GM20431 (cell line): ENCODE results near the gene ANGPTL3.
"Not testable (repeated sequence)": the region's sequence is repeated elsewhere in the genome, so short reads cannot be mapped to it uniquely, and the experiment has no call there.

ENCODE experiments used
- in situ Hi-C: fragments of 300-500 bp; cut with MseI, MboI; formaldehyde crosslinking; loops from one replicate; pipeline ENCODE4 v1.15.0; 2020; ENCODE audit warnings: low sequenced_read_pairs; ENCODE audit not compliant: unreplicated experiment

Gene ANGPTL3, protein sequence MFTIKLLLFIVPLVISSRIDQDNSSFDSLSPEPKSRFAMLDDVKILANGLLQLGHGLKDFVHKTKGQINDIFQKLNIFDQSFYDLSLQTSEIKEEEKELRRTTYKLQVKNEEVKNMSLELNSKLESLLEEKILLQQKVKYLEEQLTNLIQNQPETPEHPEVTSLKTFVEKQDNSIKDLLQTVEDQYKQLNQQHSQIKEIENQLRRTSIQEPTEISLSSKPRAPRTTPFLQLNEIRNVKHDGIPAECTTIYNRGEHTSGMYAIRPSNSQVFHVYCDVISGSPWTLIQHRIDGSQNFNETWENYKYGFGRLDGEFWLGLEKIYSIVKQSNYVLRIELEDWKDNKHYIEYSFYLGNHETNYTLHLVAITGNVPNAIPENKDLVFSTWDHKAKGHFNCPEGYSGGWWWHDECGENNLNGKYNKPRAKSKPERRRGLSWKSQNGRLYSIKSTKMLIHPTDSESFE

DNA sequence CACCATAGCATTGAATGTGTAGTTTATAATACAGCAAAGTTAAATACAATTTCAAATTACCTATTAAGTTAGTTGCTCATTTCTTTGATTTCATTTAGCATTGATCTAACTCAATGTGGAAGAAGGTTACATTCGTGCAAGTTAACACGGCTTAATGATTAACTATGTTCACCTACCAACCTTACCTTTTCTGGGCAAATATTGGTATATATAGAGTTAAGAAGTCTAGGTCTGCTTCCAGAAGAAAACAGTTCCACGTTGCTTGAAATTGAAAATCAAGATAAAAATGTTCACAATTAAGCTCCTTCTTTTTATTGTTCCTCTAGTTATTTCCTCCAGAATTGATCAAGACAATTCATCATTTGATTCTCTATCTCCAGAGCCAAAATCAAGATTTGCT is at the start of gene ANGPTL3:
TSS of gene ANGPTL3 (plus strand) at position 240 of the 400 bp plus-strand sequence. CDS start at position 287, 47 bp downstream.
- in situ Hi-C loops = no loop called here

DNA sequence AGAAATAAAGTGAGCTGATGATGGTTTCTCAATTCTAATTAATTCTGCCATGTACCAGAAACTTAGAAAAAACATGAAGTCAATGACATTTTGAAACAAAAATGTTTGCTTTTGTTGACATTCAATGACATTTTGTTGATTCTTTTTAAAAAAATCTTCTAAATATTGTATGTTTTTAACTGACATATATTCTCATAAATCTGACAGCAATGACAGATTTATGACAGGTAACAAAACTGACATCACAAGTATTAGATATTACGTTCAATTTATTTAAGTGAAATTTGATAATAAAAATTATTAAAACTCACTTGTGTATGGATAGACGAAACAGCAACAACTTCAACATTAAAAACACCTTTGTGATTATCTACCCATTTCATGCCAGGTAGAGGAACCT is 36.0 kb upstream of the ANGPTL3 start:
- in situ Hi-C loops = no loop called here

DNA sequence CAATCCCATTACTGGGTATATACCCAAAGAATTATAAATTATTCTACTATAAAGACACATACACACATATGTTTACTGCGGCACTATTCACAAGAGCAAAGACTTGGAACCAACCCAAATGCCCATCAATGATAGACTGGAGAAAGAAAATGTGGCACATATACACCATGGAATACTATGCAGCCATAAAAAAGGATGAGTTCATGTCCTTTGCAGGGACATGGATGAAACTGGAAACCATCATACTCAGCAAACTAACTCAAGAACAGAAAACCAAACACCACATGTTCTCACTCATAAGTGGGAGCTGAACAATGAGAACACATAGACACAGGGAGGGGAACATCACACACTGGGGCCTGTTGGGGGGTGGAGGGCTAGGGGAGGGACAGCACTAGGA is 30.1 kb upstream of the ANGPTL3 start:
- in situ Hi-C loops = not testable (repeated sequence)

DNA sequence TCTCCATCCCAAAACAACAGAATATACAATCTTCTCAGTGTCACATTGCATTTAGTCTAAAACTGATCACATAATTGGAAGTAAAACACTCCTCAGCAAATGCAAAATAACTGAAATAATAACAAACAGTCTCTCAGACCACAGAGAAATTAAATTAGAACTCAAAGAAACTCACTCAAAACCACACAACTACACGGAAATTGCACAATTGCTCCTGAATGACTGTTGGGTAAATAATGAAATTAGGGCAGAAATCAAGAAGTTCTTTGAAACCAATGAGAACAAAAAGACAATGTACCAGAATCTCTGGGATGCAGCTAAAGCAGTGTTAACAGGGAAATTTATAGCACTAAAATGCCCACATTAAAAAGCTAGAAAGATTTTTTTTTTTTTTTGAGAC is 29.4 kb upstream of the ANGPTL3 start:
- in situ Hi-C loops = not testable (repeated sequence)

DNA sequence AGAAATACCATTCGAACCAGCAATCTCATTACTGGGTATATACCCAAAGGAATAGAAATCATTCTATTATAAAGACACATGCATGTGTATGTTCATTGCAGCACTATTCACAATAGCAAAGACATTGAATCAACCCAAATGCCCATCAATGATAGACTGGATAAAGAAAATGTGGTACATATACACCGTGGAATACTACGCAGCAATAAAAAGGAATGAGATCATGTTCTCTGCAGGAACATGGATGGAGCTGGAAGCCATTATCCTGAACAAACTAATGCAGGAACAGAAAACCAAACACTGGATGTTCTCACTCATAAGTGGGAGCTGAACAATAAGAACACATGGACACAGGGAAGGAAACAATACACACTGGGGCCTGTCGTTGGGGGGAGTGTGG is 25.8 kb upstream of the ANGPTL3 start:
- in situ Hi-C loops = not testable (repeated sequence)

DNA sequence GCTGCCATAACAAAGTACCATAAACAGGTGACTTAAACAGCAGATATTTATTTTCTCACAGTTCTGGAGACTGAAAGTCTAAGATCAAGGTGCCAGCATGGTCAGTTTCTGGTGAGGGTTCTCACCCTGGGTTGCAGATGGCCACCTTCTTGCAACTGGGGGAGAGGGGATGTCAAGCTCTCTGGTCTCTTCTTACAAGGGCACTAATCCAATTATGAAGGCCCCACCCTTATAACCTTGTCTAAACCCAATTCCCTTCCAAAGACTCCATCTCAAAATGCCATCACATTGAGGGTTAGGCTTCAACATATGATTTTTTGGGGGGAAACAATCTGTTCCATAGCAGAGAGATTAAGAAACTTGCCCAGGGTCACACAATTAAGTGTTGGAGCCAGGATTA is 24.8 kb upstream of the ANGPTL3 start:
- in situ Hi-C loops = no loop called here

DNA sequence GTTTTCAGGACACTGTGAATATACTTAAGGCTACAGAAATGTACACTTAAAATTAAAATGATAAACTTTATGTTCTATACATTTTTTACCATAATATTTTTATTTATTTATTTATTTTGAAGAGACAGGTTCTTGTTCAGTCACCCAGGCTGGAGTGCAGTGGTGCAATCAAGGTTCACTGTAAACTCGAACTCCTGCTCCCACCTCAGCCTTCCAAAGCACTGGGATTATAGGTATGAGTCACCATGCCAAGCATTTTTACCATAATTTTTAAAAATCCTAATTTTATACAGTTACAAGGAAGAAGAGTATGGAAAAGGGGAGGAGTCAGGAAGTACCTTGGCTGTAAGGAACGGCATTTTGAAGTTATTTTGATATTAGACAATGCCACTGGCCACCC is 23.6 kb upstream of the ANGPTL3 start:
- in situ Hi-C loops = no loop called here

DNA sequence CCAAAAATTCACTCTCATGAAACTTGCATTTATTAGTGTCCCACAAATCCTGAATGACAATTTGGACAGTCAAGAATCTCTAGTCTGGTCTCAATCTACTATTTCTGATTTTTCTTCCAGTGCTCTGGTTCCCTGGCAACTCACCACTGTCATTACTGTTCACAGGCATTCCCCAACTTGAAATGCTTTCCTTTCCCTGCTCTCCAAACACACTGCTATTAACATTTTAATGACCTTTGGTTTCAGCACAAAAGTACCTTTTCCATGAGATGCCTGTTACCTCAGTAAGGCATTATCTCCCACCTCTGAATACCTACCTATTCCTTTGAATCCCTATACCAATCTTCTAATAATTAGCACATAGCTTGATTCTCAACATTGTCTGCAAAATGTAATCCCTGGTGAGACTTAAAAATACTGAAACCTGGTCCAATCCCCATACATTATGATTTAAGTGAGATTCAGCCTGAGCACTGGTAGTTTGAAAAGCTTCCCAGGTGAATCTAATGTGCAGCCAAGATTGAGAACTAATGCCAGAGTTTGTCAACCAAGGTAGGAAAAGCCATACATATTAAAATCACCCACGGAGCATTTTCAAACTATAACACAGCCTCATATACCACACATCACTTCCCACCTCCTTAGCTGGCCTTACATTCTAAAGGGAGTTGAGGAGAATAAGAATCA is 11.7 kb upstream of the ANGPTL3 start:
- in situ Hi-C loops = no loop called here

DNA sequence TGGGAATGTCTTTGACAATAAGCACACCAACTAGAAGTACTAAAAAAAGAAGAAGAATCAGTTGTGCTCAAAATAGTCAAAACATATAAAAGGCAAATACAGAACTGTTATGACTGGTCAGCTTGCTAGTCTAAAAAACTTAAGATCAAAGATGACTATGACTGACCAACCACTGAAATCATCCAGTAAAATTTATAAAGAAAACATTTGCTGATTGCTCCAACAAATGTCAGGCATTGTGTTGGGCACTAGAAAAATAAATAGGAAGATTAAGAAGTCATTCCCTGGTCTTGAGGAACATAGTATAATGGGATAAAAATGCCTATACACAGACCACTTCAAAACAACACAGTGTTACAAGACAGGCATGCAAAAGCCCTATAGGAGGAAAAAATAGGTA is 9.3 kb upstream of the ANGPTL3 start:
- in situ Hi-C loops = no loop called here

DNA sequence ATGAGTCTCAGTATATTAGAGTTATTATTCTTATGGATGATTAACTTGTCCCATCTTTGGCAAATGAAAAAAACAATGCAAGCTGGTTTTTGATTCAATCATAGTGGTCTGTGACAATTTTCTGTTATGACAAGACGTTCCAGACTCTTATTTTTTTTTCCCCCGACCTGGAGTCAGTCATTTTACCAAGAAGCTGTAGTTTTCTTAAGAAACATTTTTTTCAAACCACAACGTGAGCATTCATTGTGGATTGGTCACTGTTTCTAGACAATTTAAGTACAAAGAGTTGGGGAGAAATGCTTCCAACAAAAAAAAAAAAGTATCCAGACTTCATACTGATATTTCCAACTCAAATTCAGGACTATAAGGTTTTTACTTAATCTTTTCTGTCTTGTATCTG is 8.0 kb upstream of the ANGPTL3 start:
- in situ Hi-C loops = no loop called here

DNA sequence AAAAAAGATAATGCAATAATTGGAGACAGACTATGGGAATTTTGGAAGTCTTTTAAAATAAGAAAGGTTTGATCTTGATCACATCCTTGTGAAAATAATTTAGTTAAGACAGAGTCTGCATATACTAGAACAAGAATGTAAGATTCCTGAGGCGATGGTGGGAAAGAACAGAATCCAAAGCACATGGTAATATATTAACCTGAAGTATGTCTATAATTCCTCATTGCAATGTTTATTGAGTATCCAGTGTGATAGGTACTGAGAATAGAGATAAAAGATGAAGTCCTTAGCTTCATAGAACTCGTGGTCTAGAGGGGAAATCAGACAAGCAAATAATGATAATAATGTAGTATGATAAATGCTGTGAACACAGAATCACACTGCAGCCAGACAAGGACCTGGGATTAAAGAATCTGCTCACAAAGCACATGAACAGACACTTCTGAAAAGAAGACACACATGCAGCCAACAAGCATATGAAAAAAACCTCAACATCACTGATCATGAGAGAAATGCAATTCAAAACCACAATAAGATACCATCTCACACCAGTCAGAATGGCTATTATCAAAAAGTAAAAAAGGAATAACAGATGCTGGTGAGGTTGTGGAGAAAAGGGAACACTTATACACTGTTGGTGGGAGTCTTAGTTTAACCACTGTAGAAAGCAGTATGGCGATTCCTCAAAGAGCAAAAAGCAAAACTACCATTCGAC is 6.9 kb upstream of the ANGPTL3 start:
- in situ Hi-C loops = no loop called here

DNA sequence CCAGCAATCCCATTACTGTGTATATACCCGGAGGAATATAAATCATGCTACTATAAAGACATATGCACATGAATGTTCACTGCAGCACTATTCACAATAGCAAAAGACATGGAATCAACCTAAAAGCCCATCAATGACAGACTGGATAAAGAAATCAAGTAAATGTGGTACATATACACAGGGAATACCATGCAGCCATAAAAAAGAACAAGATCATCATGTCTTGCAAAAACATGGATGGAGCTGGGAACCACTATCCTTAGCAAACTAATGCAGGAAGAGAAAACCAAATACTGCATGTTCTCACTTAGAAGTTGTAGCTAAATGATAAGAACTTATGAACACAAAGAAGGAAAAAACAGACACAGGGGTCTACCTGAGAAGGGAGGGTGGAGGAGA is 6.4 kb upstream of the ANGPTL3 start:
- in situ Hi-C loops = no loop called here

DNA sequence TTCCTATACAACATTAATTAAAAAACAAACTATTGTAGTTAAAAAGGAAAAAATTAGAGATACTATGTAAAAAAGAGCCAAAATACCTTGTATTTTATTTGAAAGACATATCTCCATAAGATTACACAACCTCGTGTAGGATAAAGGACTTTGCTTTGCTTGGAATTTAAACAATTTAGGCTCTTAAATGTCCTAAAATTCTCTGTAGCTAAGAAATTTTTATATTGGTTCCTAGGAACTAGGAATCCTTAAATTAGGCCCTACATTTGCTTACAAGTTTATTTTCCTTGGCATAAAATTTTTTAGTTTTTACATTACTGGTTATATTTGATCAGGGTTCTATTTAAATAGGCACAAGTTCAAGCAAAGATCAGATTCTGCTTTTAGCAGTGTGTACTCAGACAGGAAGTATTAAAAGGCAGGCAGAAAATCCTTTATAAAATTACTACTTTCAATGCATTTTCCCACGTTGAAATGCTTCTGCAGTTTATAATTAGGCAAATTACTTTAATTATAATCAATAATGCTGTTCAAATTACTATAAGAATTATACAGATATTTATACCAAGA is 3.4 kb upstream of the ANGPTL3 start:
- in situ Hi-C loops = no loop called here

DNA sequence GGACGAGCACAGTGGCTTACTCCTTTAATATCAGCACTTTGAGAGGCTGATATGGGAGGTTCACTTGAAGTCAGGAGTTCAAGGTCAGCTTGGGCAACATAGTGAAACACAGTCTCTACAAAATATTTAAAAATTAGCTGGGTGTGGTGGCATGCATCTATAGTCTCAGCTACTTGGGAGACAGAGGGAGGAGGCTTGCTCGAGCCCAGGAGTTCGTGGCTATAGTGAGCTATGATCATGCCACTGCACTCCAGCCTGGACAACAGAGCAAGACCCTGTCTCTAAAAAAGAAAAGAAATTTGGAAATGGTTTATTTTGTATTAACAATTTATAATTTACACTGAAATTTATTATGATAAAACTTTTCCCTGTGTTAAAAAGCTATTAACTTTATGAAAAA is 1.7 kb upstream of the ANGPTL3 start:
- in situ Hi-C loops = no loop called here

DNA sequence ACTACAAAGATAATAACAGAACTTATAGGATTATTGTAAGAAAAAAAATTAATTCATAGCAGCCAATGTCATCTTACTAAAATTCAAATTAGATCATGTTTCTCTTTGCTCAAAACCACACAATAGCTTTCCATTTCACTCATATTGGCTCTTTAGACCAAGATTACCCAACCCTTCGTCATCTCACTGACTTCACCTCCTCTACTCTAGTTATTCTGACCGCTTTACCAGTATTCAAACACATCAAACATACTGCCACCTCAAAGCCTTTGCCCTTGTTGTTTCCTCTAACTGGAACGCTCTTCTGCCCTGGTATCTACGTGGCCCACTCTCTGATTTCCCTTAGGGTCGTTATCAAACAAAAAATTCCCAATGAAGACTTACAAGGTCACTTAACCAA is 1.7 kb downstream of the ANGPTL3 start:
- in situ Hi-C loops = no loop called here

DNA sequence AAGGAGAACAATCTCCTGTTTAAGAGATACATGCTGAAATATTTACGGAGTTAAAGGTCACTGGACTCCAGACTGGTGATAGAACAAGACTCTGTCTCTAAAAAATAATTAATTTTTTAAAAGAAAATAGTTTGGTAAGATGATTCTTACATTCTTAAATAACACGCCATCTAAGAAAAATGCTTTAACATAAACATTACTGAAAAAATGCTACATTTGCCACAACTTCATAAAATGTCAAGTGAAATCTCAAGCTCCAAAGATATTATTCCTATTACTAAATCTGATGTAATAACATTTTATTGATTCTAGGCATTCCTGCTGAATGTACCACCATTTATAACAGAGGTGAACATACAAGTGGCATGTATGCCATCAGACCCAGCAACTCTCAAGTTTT is 4.1 kb downstream of the ANGPTL3 start:
- in situ Hi-C loops = no loop called here

DNA sequence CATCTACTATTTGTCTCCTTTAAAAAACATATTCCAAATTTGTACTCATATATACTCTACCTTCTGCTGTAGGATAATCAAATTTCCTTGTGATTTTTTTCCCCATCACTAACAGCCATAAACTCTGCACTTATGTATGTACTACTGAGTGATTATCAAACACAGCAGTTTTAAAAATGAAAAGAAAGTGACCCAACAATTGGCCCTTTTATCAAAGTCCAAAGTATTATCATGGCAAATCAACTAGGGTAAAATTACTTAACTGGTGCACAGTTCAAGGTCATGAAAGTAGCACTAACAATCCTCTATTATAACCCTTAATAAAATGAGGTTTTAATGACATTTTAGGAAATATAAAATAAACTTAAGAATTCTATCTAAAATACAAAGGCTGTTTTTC is 11.6 kb downstream of the ANGPTL3 start:
- in situ Hi-C loops = no loop called here

DNA sequence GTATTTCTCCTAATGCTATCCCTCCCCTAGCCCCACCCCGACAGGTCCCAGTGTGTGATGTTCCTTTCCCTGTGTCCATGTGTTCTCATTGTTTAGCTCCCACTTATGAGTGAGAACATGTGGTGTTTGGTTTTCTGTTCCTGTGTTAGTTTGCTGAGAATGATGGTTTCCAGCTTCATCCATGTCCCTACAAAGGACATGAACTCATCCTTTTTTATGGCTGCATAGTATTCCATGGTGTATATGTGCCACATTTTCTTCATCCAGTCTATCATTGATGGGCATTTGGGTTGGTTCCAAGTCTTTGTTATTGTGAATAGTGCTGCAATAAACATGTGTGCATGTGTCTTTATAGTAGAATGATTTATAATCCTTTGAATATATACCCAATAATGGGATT is 13.3 kb downstream of the ANGPTL3 start:
- in situ Hi-C loops = not testable (repeated sequence)

DNA sequence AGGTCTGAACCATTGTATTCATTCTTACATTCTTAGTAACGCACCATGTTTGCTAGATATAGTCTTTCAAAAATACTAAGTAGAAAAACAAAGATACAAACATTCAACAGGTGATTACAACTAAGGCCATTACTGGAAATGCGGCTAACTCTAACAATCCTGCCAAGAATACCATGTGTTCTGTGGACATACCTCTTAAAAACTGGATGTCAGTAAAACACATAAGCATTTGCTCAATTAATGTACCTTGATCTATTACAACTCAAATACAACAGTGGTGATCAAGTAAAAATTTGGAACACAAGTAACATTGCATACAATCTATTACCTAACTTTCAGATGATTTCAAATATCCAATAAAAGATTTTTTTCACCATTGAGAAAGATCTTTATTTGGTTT is 15.4 kb downstream of the ANGPTL3 start:
- in situ Hi-C loops = no loop called here

DNA sequence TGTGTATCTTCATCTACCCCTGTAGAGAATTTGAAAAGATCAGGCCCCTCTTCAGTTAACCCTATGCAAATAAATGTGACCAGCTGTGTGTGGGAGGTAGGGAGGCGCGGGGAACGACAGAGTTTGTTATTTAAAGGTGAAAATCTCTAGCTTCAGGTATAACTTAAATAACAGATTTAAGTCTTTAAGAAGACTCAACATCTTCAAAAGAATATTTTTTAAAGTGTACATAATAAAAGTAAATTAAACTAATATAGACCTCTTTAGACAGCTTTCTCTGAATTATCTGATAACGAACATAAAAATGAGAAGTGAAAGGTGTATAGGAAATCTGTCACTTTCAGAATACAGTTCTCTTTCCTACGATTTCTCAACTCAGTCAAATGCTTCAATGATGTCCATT is 16.0 kb downstream of the ANGPTL3 start:
- in situ Hi-C loops = no loop called here

DNA sequence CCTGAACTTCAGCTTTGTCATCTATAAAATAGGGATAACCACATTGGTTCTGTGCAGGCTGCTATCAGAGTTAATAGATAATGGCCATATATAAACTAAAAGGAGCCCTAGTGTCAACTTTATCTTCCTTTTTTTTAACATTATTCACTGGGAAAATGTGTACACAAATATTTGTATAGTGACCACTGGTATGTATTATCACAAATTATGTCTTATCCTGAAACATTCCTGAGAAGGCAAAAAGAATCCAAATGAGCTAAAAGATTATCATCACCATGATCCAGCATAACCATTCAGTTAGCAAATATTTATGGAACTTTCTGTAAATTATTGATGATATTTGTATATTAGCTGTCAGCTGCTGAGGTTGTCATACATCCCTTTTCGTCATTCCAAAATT is 16.6 kb downstream of the ANGPTL3 start:
- in situ Hi-C loops = no loop called here
